GM12873 (cell line): ENCODE measurements around the gene CD248.

Experiments
- TF ChIP-seq, protein P1 (sequence below): IDR thresholded peaks from 2 replicates; pipeline ENCODE4 v1.5.1; 2012; ENCODE audit warnings: low read depth, mild to moderate bottlenecking, moderate library complexity, low read length, control low read depth; ENCODE audit not compliant: insufficient read depth; ENCODE audit errors: missing control alignments

Gene CD248

DNA sequence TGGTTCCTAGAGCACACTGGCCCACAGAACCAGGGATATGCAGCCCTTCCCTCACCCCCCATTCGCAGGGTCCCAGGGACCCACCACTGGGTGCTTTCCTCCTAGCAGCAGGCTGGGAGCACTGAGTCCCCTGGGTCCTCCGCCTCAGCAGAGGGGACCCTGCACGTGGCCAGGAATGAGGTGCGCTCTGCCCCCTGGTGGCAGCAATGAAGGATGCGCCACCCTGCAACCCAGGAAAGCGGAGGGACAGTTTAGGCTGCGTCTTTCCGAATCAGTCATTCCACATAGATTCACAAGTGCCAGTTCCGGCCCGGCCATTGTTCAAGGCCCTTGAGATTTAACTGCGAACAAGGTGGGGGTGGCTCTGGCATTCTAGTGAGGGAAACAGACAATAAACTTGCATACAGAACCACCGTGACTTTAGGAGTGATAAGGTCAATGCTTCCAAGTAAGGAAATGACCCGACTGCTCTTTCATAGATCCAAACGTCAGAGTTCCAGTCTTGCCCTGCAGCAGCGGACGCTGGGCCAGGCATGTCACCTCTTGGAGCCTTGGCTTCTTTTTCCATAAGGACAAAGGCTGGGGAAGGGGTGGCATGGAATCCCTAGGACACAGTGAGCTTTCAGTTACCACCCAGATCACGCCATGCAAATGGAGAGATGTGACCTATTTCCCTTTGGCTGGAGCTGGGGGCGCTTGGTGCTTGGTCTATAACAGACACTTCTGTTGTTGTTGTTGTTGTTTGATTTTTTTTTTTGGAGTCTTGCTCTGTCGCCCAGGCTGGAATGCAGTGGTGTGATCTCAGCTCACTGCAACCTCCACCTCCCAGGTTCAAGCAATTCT lies 11.7 kb upstream of the CD248 start:
- TF ChIP-seq, protein P1, sequence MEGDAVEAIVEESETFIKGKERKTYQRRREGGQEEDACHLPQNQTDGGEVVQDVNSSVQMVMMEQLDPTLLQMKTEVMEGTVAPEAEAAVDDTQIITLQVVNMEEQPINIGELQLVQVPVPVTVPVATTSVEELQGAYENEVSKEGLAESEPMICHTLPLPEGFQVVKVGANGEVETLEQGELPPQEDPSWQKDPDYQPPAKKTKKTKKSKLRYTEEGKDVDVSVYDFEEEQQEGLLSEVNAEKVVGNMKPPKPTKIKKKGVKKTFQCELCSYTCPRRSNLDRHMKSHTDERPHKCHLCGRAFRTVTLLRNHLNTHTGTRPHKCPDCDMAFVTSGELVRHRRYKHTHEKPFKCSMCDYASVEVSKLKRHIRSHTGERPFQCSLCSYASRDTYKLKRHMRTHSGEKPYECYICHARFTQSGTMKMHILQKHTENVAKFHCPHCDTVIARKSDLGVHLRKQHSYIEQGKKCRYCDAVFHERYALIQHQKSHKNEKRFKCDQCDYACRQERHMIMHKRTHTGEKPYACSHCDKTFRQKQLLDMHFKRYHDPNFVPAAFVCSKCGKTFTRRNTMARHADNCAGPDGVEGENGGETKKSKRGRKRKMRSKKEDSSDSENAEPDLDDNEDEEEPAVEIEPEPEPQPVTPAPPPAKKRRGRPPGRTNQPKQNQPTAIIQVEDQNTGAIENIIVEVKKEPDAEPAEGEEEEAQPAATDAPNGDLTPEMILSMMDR = peak; percentile 94

DNA sequence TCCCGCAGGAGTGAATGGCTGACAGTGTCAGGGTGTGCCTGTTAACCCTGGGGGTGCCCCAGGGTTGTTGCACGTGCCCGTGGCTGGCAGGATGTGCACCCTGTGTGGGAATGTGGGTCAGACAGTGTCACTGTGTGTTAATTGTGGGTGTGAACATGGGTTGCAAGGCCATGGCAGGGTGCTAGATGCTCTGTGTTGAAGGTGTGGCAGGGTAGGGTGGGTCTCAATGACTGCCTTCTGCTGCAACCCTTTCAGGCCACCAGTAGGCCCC lies 11.1 kb upstream of the CD248 start:
- TF ChIP-seq, protein P1 = no peak

DNA sequence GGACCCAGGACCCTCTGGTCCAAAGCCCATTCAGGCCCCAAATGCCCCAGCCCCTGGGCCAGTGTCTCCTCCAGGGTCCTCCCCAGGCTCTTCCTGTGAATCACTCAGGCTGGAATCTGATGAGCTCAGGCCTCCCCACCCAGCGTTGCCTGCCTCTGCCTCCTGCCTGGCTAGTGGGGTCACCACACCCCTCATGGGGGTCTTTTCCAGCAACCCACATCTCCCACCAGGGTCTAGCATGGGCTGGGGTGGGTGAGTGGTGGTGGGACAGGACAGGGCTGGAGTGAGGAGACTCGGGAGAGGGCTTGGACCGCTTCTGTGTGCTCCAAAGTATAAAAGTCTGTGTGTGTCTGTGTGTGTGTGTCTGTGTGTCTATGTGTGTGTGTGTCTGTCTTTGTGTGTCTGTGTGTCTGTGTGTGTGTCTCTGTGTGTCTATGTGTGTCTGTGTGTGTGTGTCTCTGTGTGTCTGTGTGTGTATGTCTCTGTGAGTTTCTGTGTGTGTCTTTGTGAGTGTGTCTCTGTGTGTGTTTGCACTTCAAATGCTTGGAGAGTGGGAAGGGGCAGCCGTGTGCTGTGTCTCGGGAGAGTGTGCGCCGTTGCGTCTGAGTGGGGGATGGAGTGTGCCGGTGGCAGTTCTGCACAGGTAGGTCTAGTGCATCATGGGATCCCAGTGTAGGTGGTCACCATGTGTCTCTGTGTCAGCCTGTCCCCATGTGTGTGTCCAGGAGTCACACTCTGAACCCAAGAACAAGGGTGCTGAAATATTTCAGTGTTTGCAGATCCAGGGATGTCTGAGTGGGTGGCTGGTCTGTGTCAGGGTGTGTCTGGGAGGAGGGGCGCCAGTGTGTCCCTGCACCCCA lies 10.6 kb upstream of the CD248 start:
- TF ChIP-seq, protein P1 = no peak

DNA sequence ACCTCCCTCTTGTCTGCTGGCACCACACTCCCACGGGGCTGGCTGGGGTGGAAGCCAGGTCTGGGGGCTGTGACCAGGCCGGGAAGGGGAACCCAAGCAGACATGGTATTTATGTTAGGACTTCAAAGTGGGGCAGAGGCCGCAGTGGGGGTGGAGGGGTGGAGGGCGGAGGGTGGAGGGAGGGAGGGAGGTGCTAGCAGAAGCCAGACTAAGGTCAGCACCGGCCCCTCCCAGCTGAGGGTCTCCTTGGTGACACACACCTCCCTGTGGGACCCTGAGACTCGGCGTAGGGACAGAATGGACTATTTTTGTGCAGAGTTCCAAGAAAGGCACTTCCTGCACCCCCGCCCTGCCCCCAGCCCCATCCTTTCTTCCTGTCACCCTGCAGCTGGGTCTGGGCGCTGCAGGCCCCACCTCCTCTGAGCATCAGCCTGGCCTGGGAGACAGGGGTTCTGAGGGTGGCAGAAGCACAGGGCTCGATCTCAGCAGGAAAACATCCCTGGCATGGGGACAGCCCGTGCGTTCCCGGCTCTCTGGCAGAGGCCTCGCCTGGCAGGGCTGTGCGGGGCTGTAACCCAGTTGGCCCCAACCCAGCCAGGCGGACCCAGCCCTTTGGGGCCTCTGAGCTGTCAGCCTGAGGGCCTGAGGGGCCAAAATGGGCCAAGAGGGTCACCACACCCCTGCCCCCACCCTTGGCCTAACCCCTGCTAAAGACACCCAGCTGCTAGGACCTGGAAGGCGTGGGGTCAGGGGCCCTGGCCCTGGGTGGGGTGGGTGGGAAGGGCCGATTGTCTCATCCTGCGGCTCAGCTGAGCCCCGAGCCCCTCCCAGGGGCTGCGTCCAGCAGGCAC lies 9.6 kb upstream of the CD248 start:
- TF ChIP-seq, protein P1 = no peak

DNA sequence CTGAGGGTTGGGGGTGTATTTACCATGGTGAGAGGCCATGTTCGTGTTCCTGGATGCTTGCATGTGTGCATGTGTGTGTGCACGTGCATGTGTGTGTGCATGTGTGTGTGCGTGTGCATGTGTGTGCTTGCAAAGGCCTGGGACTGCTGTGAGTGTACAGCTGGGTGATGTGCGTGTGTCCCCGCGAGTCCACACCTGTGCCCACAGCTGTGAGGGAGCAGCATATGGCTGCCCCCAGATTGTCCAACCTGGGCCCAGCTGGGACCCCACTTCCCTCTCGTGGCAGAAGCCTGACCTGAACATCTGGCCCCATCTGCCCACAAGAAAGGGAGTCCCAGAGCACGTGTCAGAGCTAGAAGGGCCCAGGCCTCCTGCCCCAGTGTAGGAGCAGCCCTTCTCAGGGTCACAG lies 8.4 kb upstream of the CD248 start:
- TF ChIP-seq, protein P1 = no peak

DNA sequence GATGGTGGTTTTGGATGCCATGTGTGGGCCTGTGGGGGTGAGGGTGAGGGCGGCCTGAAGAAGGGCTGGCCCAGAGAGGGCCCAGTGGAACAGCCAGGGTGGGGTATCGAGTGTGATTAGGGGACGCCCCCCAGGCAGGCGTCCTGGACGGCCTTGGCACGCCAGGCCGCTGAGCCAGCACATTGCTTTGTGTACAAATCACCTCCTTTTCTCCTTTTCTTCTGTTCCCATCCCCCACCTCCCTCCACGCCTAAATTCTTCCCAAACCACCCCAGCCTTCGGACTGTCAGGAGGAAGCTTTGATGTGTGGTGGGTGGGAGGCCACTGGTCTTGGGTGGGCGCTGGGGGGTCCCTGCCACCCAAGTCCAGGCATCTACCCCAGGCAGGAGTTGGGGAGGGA lies 7.8 kb upstream of the CD248 start:
- TF ChIP-seq, protein P1 = no peak
